Activated CD4-positive, alpha-beta T cell treated with anti-CD3 and anti-CD28 coated beads, Interleukin-2, amount 50 U/mL, for 1 hour (primary cell): ENCODE results near the gene PLA2G2D.
"Not testable (repeated sequence)": the region's sequence is repeated elsewhere in the genome, so short reads cannot be mapped to it uniquely, and the experiment has no call there.

Experiments
- DNase-seq: peaks from one replicate; pipeline ENCODE4 v3.0.0-alpha.2; 2020

PLA2G2D gene

DNA sequence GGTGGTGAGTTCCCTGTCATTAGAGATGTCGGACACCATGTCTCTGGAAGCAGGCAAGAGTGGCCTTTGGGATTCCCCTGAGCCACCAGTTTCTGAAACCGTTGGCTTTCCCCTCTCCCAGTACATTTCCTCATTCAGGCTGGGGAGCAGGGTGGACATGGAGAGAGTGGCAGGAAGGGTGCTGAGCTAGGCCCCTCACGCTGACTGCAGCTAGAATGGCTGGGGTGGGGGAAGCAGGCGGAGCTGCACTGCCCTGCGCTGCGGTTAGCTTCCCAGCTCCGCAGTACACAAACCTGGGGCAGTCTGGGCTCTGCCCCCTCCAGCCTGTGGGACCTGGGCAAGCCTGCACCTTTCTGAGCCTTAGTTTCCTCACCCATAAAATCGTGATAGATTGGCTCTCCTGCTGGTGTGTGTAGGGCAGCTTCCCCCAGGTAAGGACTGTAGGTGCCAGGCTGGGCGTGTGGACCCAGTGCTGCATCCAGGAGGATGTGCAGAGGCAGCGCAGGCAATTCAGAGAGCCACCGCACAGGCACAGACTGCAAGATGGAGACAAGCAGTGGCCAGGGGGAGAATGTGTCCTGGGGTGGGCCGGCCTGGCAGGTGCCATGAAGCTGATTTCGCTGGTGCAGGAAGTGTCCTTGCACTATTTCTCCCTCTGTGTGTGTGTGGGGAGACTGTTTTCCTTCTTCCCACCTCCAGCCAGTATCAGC lies 22.8 kb upstream of the PLA2G2D start:
- no peak for DNase-seq

DNA sequence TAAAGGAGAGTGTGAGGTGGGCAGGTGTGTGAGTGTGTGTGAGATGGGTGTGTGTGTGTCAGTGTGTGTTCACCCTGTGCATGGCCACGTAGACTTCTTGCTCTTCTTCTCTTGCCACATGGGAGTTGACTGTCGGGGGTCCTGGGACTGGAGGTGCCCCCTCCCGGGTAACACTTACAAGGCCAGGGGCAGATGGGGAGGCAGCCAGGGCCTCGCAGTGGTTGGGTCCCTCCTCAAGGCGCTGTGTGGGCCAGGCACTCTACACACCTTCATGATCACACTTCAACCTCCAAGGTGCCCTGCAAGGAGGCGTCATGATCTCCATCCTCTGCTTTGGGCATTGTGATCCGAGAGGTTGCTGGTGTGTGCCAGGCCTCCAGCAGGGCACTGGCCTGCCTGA lies 22.1 kb upstream of the PLA2G2D start:
- DNase-seq, result no peak

DNA sequence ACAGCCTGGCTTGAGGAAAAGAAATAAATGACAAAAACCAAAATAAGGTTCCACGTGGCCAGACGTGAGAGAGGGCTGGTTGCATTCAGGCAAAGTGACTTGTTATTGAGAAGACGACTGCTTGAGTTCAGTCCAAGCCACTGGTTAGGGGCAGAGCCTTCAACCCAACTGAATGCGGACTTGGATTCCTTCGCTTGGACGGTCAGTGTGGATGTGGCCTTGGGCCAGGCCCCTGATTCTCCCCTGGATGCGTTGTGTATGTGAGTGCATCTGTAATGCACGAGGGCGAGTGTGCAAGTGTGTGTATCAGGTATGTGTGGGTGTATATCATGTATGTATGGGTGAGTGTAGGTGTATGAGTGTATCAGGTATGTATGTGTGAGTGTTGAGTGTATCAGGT lies 21.7 kb upstream of the PLA2G2D start:
- no peak for DNase-seq

DNA sequence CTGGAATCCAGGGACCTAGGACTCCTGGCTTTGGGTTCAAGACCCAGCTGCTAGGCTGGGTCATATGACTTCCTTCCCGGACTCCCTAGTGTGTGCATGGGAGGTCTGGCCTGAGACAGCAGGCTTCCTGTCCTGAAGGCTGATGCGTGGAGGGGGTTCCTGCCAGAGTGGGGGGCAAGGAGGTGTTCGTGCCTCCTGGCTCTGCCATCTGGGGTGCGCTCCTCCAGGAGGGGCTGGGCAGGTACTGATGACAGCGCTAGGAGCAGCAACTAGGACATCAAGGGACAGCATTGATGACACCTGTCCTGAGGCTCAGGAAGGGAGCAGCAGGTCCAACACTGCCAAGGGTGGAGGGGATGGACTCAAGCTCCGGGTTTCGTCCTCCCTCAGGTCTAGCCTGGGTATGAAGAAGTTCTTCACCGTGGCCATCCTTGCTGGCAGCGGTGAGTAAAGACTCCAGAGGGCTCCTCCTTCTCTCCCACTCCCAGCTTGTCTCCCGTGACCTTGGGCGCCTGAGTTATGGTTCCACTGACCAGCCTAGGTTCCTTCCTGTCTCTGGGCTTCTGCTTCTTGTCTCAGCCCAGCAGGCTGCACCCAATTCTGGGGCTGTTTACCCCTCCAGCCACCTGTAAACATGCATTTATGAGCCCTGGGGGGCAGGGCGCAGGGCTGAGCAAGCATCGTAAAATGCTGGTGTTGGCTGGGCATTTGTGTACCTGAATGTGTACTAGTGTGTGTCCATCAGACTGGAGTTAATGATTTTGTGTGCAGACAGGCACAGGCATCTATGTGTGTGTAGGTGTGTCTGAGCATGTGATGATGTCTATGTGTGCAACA lies 20.7 kb upstream of the PLA2G2D start:
- DNase-seq, result no peak

DNA sequence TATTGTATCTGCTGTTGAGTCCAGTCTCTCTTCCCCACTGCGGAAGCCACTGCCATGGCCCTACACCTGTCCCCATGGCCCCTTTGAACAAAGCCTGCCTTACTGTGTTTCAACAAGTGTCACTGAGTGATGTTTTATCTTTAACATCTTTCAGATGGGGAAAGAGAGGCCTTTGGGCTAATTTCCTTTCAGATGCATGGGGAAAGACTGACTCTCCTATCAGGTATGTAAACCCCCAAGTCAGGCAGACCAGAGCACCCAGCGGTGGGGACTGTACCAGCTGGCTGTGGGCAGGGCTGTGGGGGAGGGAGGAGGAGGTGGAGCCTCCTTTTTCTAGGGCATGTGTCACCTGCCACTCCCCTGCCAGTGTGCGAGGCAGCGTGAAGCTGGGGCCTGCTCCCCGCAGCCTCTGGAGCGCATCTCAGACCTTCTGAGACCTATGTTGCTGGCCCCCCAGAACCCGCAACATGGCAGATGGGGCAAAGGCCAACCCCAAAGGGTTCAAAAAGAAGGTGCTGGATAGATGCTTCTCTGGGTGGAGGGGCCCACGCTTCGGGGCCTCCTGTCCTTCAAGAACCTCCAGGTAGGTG lies 19.7 kb upstream of the PLA2G2D start, which contains the start of gene PLA2G2F:
PLA2G2F (plus strand) TSS at position 363 of the 590 bp plus-strand sequence; CDS start at position 468, 105 bp downstream.
- no peak for DNase-seq

DNA sequence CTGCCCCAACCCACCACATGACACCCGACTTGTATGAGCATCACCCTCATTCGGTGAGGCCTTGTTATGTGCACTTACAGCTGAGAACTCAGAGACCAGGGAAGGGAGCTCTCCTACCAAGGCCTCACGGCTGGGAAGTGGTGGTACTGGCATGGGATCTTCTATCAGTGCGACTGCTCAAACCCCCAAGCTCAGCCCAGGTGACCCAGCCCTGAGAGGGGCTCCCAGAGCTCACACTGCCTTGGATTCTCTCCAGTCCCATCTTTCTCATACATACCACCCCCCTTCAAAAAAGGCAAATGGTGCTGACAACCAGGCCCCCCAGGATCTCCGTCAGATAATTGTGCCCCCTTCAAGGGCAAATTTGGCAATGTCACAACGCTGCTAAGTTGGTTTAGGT lies 19.0 kb upstream of the PLA2G2D start:
- DNase-seq, result no peak

DNA sequence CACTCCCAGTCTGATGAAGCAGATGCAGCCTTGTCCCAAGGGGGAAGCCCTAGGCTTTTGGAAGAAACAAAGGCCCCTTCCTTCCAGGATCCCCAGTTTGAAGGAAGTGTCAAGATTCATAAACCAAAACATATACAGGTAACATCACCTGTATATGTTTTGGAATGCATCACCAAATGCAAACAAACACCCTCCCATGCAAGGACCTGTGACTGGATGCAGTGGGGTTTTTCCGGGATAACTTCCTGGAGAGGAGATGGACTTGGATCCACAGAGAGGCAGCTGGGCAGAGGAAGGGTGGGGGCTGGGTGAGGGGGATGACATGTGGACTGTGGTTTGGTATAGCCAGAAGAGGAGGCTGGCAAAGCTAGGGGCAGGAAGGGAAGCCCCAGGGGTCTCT lies 18.3 kb upstream of the PLA2G2D start:
- no peak for DNase-seq

DNA sequence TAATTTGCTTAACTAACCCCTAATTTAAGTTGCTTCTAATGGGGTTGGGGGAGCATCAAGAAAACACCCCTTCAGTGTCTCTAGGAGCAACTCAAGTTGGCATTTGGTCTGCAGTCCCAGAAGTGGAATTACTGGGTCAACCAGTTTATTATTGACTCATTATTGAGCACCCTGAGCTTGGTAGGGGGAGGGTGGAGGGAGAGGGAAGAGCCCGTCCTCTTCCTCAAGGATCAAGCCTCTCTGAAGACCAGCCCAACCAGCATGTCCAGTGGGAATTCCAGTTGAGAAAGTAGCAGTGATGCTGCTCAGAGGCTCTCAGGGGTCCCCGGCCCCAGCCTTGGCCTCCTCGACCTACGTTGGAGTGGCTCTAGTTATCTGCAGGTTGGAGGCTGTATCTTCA lies 17.7 kb upstream of the PLA2G2D start:
- no peak for DNase-seq

DNA sequence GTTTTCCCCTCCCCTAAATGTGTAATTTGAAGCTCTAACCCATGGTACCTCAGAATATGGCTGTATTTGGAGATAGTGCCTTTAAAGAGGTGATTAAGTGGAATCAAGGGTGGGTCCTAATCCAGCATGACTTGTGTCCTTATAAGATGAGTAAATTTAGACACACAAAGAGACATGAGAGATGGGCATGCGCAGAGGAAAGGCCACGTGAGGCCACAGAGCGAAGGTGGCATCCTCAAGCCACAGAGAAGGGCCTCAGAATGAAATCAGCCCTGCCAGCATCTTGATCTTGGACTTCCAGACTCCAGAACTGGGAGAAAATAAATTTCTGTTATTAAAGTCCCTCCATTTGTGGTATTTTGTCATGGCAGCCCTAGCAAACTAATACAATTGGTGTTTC lies 16.9 kb upstream of the PLA2G2D start:
- DNase-seq, result no peak

DNA sequence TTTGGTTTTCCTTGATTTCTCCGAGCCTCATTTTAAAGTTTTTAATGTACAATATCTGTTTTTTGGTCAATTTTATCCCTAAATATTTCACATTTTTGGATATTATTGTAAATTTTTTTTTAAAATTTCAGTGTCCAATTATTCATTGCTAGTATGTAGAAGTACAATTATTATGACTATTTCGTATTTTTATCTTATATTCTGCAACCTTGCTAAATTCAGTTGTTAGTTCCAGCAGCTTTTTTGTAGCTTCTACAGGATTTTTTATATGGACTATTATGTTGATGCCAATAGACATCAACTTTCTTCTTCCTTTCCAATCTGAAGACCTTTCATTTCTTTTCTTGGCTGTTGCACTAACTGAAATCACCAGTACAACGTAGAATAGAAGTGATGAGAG lies 15.7 kb upstream of the PLA2G2D start:
- DNase-seq, result no peak

DNA sequence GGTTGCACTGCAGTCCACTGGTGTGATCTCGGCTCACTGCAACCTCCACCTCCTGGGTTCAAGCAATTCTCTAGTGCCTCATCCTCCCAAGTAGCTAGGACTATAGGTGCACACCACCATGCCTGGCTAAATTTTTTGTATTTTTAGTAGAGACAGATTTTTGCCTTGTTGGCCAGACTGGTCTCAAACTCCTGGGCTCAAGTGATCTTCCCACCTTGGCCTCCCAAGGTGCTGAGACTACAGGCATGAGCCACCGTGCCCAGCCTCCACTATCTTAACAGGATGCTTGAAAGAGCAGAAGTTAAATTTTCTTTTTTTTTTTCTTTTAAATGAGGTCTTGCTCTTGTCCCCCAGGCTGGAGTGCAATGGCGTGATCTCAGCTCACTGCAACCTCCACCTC lies 11.2 kb upstream of the PLA2G2D start:
- DNase-seq, result not testable (repeated sequence)

DNA sequence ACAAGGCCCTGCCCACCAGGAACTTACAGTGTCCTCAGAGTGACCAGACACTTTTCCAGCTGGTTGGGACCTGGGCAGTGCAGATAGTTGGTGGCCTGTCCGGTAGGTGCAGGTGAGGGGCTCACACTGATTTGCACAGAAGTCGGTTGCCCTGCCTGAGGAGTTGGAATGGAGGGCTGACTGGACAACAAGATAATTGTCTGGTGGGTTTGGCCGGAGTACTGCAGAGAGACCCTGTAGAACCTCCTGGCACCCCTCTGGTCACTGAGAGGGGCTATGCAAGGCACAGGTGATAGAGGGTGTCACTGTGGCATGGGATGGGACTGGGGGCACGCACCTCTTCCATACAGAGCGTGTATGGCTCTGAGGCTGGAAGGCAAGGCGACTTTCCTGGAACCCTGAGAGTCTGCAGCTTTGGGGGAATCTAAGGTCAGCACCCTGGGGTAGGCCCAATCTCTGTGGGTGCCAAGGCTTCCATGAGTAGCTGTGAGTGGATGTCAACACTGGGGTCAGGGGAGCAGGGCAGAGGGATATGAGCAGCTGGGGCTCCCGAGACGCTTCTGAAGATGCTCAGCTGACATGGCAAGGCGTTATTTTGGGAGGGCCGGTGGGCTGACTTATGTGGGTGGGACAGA lies 7.6 kb upstream of the PLA2G2D start:
- DNase-seq, result no peak

DNA sequence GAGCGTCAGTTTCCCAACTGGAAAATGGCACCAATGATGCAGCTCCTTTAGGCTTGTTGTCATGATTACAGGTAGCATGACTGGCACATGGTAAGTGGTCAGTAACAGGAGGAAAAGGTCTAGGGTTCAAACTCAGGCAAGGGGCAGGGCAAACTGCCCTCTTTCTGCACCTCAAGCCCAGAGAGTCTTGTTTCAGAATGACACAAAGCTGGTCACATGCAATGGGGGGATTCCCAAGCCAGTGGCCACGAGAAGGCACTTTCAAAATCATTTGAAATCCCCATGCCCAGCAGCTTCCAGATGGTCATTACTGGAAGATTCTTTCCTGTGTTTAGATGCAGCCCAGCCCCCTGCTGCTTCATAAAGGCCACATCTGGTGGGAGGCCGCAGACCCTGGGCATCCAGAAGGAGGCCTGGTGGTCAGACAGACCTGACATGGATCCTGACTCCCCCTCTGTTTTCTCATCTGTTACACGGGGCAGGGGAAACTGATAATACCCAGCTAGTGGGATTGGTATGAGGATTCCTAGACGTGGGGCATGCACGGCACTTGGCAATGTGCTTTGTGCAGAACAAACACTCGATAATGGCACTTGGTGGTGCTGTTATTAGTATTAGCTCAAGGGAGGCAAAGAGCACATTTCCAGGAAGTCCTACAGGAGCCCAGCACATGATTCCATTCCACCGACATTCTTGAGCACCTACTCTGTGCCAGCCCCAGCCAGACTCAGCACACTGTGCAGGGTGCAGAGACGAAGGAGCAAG lies 6.9 kb upstream of the PLA2G2D start:
- no peak for DNase-seq

DNA sequence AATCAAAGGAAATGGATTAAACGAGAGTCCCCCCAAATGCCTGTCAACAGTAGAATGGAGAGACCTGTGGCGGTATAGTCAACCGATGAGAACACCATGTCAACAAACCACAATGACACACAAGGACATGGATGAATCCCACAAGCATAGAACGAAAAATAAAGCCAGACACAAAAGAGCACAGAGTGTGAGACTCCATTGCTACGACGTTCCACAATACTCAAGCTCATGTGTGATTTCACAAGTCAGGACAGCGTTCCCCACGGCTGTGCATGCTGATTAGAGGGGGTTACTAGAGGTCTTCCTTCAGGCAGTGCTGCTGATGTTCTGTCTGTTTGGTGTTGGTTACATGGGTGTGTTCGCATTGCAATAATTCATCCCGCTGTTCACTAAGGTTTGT lies 5.8 kb upstream of the PLA2G2D start:
- no peak for DNase-seq

DNA sequence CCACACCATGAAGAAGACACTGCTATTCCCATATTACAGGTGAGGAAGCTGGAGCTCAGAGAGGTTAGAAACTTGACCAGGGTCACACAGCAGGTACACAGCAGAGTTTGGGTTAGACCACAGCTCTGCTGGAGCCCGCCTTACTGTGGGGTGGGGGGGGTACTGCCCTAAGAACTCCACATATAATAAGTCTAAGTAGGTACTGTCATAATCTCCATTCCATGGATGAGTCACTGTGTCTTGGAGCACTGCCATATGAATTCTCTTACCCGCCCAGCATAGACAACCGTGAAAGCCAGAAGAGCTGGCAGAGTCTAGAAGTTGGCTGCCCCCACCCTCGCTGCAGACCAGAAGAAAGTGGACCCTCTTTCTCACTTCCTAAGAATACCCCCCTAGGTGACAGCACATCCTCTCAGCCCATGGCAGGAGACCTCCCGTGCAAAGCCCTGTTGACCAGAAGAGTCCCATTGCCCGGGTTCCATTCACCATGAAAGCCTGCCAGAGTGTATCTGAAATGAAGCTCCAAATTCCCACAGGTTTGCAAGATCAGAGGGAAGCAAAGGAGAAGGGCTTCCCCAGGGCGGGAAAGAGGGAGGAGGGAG lies 5.2 kb upstream of the PLA2G2D start:
- no peak for DNase-seq

DNA sequence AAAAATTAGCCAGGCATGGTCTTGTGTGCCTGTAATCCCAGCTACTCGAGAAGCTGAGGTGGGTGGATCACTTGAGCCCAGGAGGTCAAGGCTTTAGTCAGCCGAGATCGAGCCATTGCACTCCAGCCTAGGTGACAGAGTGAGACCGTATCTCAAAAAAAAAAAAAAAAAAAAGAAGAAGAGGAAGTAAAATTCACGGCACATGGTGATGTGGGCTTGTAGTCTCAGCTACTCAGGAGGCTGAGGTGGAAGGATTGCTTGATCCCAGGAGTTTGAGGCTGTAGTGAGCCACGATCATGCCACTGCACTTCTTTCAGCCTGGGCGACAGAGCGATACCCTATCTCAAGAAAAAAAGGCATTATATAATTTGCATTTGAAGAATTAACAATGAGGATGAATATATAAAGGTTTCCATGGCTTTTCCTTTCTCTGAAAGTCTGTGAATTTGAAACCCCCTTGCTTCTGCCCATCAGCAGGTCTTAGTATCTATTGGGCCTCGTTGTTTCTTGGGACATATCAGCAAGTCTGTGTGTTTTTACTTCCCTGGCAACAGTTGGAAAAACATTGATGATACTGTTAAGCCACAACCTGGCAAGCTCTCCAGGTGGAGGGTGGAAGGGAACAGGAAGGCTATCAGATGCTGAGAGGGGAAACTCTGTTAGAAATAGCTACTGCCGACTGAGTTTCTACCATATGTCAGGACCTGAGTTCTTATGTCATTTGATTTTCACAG lies 4.6 kb upstream of the PLA2G2D start:
- no peak for DNase-seq

DNA sequence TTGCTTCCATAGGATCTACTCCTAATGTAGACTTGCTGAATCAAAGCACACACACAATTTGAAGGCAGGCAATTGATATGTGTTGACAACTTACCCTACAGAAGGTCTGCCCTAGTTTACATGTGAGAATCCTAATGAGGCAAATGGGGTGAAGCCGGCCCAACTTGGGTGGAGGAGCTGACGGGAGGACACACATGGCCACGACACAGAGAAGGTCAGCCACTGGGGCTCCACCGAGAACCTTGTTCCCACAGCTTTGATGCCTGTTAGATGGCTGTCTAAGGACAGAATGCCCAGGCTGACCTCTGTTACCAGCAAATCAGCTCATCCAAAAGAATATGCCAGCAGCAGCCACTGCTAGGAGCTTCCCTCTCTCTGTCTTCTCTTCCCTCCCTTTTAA lies 1.5 kb upstream of the PLA2G2D start:
- no peak for DNase-seq

DNA sequence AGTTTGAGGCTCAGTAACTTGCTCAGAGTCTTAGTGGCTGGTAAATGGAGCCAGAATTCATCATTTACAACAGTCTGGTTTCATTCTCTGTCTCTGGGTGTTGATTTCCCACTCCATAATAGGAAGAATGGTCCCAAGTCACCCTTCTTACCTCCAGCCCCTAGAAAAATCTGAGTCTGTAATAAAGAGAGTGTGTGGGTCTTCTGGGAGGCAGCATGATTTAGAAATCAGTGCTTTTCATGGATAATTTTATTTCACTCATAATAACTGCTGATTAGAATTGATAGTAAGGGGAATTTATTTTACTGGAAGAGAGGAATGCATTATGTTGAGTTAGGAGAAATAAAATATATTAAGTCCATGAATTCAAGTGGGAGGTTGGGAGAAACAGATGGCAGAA lies 2.1 kb downstream of the PLA2G2D start:
- DNase-seq, result no peak

DNA sequence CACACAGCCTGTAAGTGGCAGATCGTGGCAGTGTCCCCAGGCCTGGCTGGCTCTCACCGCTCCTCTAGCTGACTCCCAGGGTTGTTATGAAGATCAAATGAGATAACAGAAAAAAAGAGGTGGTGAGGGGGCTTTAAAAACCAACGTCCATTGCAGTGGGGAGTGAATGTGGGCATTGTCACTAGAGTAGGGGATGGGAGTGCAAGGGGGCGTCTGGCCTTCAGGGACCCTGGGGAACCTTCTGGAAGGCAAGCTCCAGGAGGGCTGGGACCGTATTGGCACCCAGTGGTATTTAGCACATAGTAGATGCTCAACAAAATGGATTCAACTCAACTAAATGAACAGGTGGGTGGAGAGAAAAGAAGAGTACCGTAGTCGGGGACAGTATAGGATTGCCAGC lies 3.4 kb downstream of the PLA2G2D start:
- no peak for DNase-seq

DNA sequence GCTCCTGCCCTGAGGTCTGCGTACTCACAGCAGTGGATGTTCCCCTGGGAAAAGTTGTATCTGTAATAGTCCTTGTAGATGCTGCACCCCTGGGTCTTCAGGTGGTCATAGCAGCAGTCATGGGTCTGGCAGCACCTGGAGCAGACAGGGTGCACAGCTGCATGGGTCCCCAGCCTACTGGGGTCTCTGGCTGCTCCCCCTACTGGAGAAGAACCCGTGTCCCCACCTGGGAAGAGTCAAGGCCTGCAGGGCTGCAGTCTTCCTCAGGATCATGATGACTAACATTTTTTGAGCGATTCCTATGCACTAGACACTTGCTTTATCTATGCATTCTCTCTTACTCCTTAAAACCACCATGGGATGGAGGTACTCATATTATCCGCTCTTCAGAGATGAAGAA lies 3.9 kb downstream of the PLA2G2D start:
- no peak for DNase-seq

DNA sequence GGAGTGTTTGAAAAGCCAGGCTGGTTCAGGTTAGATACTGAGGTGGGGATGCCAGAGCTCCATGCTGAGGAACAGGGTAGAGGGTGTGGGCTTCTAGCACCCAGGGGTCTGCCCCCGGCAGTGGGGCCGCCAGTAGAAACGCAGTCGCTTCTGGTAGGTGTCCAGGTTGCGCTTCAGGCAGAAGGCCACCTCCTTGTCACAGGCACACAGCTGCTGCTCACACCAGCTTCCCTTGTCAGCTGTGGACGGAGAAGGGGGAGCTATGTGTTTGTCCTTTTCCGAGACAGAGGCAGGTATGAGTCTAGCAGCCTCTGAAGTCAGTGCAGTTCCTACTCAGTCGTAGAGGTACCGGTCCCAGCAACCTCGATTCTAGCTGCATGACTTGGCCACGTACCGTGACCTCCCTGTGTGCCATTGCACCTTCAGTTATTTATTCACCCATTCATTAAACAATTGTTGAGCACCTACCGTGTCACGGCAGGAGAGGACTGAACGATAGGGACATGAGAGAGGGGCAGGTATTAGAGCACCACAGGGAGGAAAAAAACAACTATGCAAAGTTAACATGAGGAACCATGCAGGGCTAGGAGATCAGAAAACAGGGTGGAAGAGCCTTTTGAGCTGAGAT lies 5.2 kb downstream of the PLA2G2D start:
- no peak for DNase-seq
